ENCODE results near the gene GLRB.
"Not testable (repeated sequence)": the region's sequence is repeated elsewhere in the genome, so short reads cannot be mapped to it uniquely, and the experiment has no call there.

GLRB gene

GRCh38 chr4:157075811-157076577 is at the start of gene GLRB:
GLRB (plus strand) TSS chr4:157076150; CDS start chr4:157078025, 1,875 bp downstream.
- DNase-seq (ENCODE audit: low read depth in 2 of 2), result no peak

GRCh38 chr4:157035471-157035870 is 40.5 kb upstream of the GLRB start:
- no peak for DNase-seq (ENCODE audit: low read depth in 2 of 2)

- DNase-seq (ENCODE audit: low read depth in 2 of 2), result no peak
Measured at GRCh38 chr4:157040405-157040804, 35.5 kb upstream of the GLRB start.

GRCh38 chr4:157043131-157043530 is 32.8 kb upstream of the GLRB start:
- no peak for DNase-seq (ENCODE audit: low read depth in 2 of 2)

- DNase-seq (ENCODE audit: low read depth in 2 of 2), result no peak
Measured at GRCh38 chr4:157045507-157046127, 30.3 kb upstream of the GLRB start.

- DNase-seq (ENCODE audit: low read depth in 2 of 2), result no peak
Measured at GRCh38 chr4:157048248-157048647, 27.7 kb upstream of the GLRB start.

GRCh38 chr4:157050561-157050960 is 25.4 kb upstream of the GLRB start:
- no peak for DNase-seq (ENCODE audit: low read depth in 2 of 2)

GRCh38 chr4:157052429-157053040 is 23.4 kb upstream of the GLRB start:
- DNase-seq (ENCODE audit: low read depth in 2 of 2), result no peak

GRCh38 chr4:157057218-157057617 is 18.7 kb upstream of the GLRB start:
- DNase-seq (ENCODE audit: low read depth in 2 of 2), result no peak

- not testable (repeated sequence) for DNase-seq (ENCODE audit: low read depth in 2 of 2)
Measured at GRCh38 chr4:157058899-157059298, 17.1 kb upstream of the GLRB start.

- DNase-seq (ENCODE audit: low read depth in 2 of 2), result no peak
Measured at GRCh38 chr4:157072002-157072401, 3.9 kb upstream of the GLRB start.

- DNase-seq (ENCODE audit: low read depth in 2 of 2), result no peak
Measured at GRCh38 chr4:157075401-157075800, 549 bp upstream of the GLRB start.

GRCh38 chr4:157076578-157076947 is 613 bp downstream of the GLRB start:
- no peak for DNase-seq (ENCODE audit: low read depth in 2 of 2)

- DNase-seq (ENCODE audit: low read depth in 2 of 2), result no peak
Measured at GRCh38 chr4:157079441-157079840, 3.5 kb downstream of the GLRB start.

- no peak for DNase-seq (ENCODE audit: low read depth in 2 of 2)
Measured at GRCh38 chr4:157080605-157081004, 4.7 kb downstream of the GLRB start.

- DNase-seq (ENCODE audit: low read depth in 2 of 2), result no peak
Measured at GRCh38 chr4:157095716-157096115, 19.8 kb downstream of the GLRB start.

- DNase-seq (ENCODE audit: low read depth in 2 of 2), result no peak
Measured at GRCh38 chr4:157096439-157096838, 20.5 kb downstream of the GLRB start.

GRCh38 chr4:157099506-157099905 is 23.6 kb downstream of the GLRB start:
- DNase-seq (ENCODE audit: low read depth in 2 of 2), result no peak

- no peak for DNase-seq (ENCODE audit: low read depth in 2 of 2)
Measured at GRCh38 chr4:157104541-157104940, 28.6 kb downstream of the GLRB start.

- DNase-seq (ENCODE audit: low read depth in 2 of 2), result no peak
Measured at GRCh38 chr4:157114671-157115070, 38.7 kb downstream of the GLRB start.

GRCh38 chr4:157115613-157116335 is 39.8 kb downstream of the GLRB start:
- no peak for DNase-seq (ENCODE audit: low read depth in 2 of 2)

- DNase-seq (ENCODE audit: low read depth in 2 of 2), result no peak
Measured at GRCh38 chr4:157121401-157121800, 45.5 kb downstream of the GLRB start.
